ENCODE results near the gene ZNF432. TPM values are rescaled to one million over a fixed set of nuclear protein-coding genes. Genes with fewer than 3 reads are reported as not detected.
"Not testable (repeated sequence)": the region's sequence is repeated elsewhere in the genome, so short reads cannot be mapped to it uniquely, and the experiment has no call there.

The ZNF432 gene
- total and polyA plus RNA-seq, 7 donors = 1.8 to 17.1 (median 10.0) TPM

DNA sequence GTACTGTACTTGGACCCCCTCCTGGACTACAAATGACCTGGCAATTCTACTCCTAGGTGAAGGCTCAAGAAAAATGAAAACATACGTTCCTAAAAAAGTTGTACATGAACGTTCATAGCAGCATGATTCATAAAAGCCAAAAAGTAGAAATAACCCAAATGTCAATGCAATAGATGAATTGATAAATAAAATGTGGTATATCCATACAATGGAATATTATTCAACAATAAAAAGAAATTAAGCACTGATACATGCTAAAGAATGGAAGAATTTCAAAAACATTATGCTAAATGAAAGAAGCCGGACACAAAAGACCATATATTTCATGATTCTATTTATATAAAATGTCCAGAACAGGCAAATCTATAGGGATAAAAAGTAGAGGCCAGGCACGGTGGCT lies 9.5 kb downstream of the ZNF432 start:
- no peak for DNase-seq
- Histone ChIP-seq H3K4me1 (no peaks in the 10 kb centered on the region), H3K9me3 (peaks cover 22 to 40% (median 37%) of the 10 kb centered on the region in 4 donors), H3K4me3 (no peak overlapping the region), H3K27me3 (no peaks in the 10 kb centered on the region), H3K36me3 (peaks cover 72 to 92% (median 82%) of the 10 kb centered on the region in 4 donors), H3K27ac (no peak overlapping the region)
- WGBS, 2 donors = 97 to 98% methylated on average over 4 of the region's 4 CpGs
- TF ChIP-seq, protein P1, sequence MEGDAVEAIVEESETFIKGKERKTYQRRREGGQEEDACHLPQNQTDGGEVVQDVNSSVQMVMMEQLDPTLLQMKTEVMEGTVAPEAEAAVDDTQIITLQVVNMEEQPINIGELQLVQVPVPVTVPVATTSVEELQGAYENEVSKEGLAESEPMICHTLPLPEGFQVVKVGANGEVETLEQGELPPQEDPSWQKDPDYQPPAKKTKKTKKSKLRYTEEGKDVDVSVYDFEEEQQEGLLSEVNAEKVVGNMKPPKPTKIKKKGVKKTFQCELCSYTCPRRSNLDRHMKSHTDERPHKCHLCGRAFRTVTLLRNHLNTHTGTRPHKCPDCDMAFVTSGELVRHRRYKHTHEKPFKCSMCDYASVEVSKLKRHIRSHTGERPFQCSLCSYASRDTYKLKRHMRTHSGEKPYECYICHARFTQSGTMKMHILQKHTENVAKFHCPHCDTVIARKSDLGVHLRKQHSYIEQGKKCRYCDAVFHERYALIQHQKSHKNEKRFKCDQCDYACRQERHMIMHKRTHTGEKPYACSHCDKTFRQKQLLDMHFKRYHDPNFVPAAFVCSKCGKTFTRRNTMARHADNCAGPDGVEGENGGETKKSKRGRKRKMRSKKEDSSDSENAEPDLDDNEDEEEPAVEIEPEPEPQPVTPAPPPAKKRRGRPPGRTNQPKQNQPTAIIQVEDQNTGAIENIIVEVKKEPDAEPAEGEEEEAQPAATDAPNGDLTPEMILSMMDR (IDR thresholded peaks at IDR 0.05) = no peak
- TF ChIP-seq EP300 (IDR thresholded peaks at IDR 0.05) = no peak
- TF ChIP-seq POLR2A (IDR thresholded peaks at IDR 0.05) = no peak
- no peak for TF ChIP-seq POLR2AphosphoS5 (IDR thresholded peaks at IDR 0.05)
- intact Hi-C loops (cut with DNase I) = no loop called here

DNA sequence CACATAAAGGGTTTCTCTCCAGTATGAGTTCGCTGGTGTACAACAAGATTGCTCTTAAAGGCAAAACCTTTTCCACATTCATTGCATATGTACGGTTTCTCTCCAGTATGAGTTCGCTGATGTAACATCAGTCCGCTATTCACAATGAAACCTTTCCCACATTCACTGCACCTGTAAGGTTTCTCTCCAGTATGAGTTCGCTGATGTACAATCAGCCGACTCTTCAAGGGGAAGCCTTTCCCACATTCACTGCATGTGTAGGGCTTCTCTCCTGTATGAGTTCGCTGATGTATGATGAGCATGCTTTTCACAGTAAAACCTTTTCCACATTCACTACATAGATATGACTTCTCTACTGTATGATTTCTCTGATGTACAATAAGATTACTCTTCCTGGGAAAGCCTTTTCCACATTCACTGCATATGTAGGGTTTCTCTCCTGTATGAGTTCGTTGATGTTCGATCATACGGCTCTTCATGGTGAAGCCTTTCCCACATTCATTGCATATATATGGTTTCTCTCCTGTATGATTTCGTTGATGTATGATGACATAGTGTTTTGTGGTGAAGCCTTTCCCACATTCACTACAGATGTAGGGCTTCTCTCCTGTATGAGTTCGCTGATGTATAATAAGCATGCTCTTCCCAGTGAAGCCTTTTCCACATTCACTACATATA lies 14.4 kb downstream of the ZNF432 start:
- TF ChIP-seq, protein P1 (IDR thresholded peaks at IDR 0.05) = no peak
- TF ChIP-seq POLR2A (IDR thresholded peaks at IDR 0.05) (no peak), EP300 (IDR thresholded peaks at IDR 0.05) (no peak), POLR2AphosphoS5 (IDR thresholded peaks at IDR 0.05) (no peak)
- DNase-seq = no peak
- 97 to 98% methylated on average over 12 of the region's 12 CpGs for WGBS, 2 donors

DNA sequence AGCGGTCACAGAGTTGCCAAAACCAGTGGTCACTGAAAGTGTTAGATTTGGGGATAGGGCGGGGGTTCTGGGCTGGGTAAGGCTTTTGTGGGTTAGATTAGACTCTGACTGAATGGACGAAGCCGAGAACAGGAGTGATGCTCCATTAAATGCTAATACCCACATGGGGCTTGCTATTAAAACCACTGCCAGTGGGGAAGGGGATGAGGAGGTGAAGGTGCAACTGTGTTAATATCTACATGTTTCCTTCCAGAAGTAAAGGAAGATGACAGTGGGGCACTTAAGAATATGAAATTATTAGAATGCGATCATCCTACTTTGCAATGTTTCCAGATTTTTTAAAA lies 19.9 kb downstream of the ZNF432 start:
- Histone ChIP-seq H3K36me3 (peaks cover 8 to 32% (median 19%) of the 10 kb centered on the region in 4 donors), H3K9me3 (peaks cover 17 to 29% (median 21%) of the 10 kb centered on the region in 4 donors), H3K4me1 (peaks cover 0 to 23% (median 14%) of the 10 kb centered on the region in 4 donors), H3K27ac (peak overlapping the region; percentile 90 to 94 (median 92)), H3K4me3 (peak overlapping the region; percentile 57 to 87 (median 71)), H3K27me3 (no peaks in the 10 kb centered on the region)
- intact Hi-C loops (cut with DNase I) = loop anchor here (1.0 to 2.0 kb wide), 3 partner anchors 20 to 42 kb away; partner anchors contain the start of genes ZNF350, ZNF432 and ZNF615
- no peak for DNase-seq
- WGBS, 2 donors = 19 to 20% methylated on average over 5 of the region's 5 CpGs
- TF ChIP-seq EP300 (IDR thresholded peaks at IDR 0.05) (no peak), POLR2A (IDR thresholded peaks at IDR 0.05) (no peak), POLR2AphosphoS5 (IDR thresholded peaks at IDR 0.05) (no peak)
- TF ChIP-seq, protein P1 (IDR thresholded peaks at IDR 0.05) = no peak

More for the DNA sequence above, 14.4 kb downstream of the ZNF432 start:
- intact Hi-C loops (cut with DNase I) = no loop called here
- H3K27ac ChIP-seq = no peak overlapping the region
- peaks cover 52 to 62% (median 56%) of the 10 kb centered on the region in 4 donors for H3K36me3 ChIP-seq
- H3K4me1 ChIP-seq = peaks cover 0 to under 1% (median 0%) of the 10 kb centered on the region in 4 donors
- H3K9me3 ChIP-seq = peaks cover 44 to 61% (median 54%) of the 10 kb centered on the region in 4 donors
- H3K27me3 ChIP-seq = no peaks in the 10 kb centered on the region
- no peak overlapping the region for H3K4me3 ChIP-seq

DNA sequence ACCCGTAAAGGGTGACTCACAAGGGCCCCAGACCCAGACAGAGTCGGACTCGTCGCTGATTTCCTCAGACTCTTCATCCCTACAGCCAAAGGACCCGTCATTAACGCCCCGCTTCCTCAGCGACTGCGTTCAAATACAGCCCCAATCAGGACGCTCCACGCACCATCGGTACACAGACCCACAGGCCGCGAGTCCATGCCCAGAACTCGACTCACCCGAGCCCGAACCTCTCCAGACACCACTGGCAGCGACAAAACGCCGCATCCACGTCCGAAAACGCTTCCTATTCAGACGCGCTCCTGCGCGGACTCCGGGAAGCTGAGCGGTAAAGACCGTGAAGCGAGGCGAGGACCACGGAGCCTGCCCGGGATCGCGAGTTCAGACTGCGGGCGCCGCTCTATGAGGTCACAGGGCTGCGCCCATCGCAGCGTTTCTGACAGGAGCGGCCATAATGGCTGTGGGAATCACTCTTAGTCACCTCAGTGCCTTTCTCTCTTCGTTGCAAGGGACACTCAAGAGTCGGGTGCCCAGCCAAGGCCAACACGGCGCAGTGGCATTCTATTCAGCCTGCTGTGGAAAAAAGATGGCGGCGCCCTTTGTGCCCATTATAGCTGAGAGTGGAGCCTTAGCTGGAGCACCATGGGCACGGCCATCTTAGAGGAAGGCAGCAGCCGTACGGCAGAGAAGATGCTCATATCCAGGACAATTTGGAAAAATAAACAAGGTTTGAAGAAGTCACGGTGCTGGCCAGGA lies 20.4 kb downstream of the ZNF432 start, which contains the start of gene ZNF614:
Gene ZNF614, minus strand, starts transcription at position 353 of the 753 bp plus-strand sequence. CDS start 2,634 bp downstream, outside the sequence.
- peak; percentile 90 for DNase-seq
- Histone ChIP-seq H3K4me3 (peak within 1 kb of the TSS; percentile 57 to 87 (median 71)), H3K27me3 (no peaks in the 10 kb centered on the region), H3K36me3 (peaks cover 6 to 32% (median 21%) of the 10 kb centered on the region in 4 donors), H3K4me1 (peaks cover 0 to 23% (median 14%) of the 10 kb centered on the region in 4 donors), H3K9me3 (peaks cover 12 to 25% (median 16%) of the 10 kb centered on the region in 4 donors), H3K27ac (peak within 1 kb of the TSS; percentile 90 to 94 (median 92))
- intact Hi-C loops (cut with DNase I) = loop anchor here (1.0 to 2.0 kb wide), 3 partner anchors 20 to 42 kb away; partner anchors contain the start of genes ZNF350, ZNF432 and ZNF615
- WGBS, 2 donors = 0% methylated on average over 53 of the region's 53 CpGs
- TF ChIP-seq POLR2A (IDR thresholded peaks at IDR 0.05) (peak; percentile 9 to 59), EP300 (IDR thresholded peaks at IDR 0.05) (no peak), POLR2AphosphoS5 (IDR thresholded peaks at IDR 0.05) (peak; percentile 69 to 89 (median 80))
- TF ChIP-seq, protein P1 (IDR thresholded peaks at IDR 0.05) = no peak

DNA sequence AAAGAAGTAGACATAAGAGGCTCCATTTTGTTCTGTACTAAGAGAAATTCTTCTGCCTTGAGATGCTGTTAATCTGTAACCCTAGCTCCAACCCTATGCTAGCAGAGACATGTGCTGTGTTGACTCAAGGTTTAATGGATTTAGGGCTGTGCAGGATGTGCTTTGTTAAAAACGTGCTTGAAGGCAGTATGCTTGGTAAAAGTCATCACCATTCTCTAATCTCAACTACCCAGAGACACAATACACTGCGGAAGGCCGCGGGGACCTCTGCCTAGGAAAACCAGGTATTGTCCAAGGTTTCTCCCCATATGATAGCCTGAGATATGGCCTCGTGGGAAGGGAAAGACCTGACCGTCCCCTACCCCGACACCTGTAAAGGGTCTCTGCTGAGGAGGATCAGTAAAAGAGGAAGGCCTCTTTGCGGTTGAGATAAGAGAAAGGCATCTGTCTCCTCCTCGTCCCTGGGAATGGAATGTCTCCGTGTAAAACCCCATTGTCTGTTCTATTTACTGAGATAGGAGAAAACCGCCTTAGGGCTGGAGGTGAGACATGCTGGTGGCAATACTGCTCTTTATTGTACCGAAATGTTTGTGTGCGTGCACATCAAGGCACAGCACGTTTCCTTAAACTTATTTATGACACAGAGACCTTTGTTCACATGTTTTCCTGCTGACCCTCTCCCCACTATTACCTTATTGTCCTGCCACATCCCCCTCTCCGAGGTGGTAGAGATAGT lies 22.2 kb downstream of the ZNF432 start:
- H3K4me3 ChIP-seq; intact Hi-C loops (cut with DNase I); H3K27ac ChIP-seq; H3K27me3 ChIP-seq; DNase-seq: not testable (repeated sequence)
- 89 to 91% methylated on average over 15 of the region's 15 CpGs for WGBS, 2 donors
- Histone ChIP-seq H3K4me1 (peaks cover 0 to 23% (median 14%) of the 10 kb centered on the region in 4 donors), H3K9me3 (peaks cover 0 to 16% (median 2%) of the 10 kb centered on the region in 4 donors), H3K36me3 (peaks cover 6 to 48% (median 28%) of the 10 kb centered on the region in 4 donors)

DNA sequence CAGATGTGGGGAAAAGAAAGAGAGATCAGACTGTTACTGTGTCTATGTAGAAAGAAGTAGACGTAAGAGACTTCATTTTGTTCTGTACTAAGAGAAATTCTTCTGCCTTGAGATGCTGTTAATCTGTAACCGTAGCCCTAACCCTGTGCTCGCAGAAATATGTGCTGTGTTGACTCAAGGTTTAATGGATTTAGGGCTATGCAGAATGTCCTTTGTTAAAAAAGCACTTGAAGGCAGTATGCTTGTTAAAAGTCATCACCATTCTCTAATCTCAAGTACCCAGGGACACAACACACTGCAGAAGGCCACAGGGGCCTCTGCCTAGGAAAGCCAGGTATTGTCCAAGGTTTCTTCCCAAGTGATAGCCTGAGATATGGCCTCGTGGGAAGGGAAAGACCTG lies 24.2 kb downstream of the ZNF432 start:
- H3K27ac ChIP-seq; intact Hi-C loops (cut with DNase I); H3K4me3 ChIP-seq; DNase-seq; H3K27me3 ChIP-seq: not testable (repeated sequence)
- H3K4me1 ChIP-seq = peaks cover 0 to 23% (median 14%) of the 10 kb centered on the region in 4 donors
- H3K36me3 ChIP-seq = peaks cover 6 to 67% (median 42%) of the 10 kb centered on the region in 4 donors
- H3K9me3 ChIP-seq = peaks cover 0 to 30% (median 5%) of the 10 kb centered on the region in 4 donors
- WGBS, 2 donors = 91 to 93% methylated on average over 4 of the region's 4 CpGs
